Iris pigment epithelial cell (primary cell): Measurements from ENCODE around the gene ZNF254.
A peak's percentile ranks its signal among the peaks of the same experiment; 100 is the strongest.
"Not testable (repeated sequence)": the region's sequence is repeated elsewhere in the genome, so short reads cannot be mapped to it uniquely, and the experiment has no call there.

Experiments used
- DNase-seq: peaks from one replicate; pipeline ENCODE4 v3.0.0-alpha.2; 2011; ENCODE audit warnings: low read depth

ZNF254 gene

DNA sequence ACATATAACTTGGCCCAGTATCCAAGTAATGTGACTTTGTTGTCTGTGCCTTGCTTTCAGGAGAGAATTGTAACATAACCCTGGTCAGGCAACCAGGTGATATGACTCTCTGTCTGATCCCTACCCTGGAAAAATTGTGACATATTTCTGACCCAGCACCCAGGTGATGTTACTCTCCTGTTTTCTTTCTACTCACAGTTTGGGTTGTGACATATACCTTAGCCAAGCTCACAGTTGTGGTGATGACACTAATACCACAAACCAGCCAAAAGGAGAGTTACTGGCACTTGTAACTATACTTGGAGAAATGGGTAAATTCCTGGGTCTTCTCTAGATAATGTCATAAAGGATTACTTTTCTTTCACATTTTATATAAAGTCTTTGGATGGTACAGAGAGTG is 14.3 kb upstream of the ZNF254 start:
- no peak for DNase-seq

- no peak for DNase-seq
Measured at GRCh38 chr19:24073807-24074206, 13.2 kb upstream of the ZNF254 start.

DNA sequence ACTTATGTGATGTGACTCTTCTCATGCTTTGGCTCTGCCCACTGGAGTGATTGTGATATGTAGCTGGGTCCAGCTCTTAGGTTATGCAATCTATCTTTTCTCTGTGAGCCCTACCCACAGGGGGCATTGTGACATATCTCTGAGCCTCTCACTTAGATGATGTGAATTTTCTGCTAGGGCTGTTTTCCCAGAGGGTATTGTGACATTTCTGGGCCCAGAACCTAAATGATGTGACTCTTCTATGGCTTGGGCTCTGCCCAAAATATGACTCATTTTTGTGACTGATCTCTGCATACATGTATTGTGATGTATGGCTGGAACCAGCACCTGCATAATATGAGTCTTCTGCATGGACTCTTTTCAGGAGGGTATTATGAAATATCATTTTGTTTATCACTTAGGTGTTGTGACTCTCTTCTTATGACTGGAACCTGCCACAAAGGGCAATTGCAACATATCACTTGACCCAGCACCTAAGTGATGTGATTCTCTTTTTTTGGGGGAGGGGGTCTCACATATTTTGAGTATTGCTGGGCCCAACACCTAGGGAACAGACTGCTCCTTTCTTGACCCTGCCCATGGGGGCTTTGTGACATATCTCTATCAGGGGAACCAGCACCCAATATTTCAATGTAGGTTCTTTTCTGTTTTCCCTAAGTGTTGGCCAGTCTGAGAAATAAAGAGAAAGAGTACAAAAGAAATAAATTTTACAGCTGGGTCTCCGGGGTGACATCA is 12.1 kb upstream of the ZNF254 start:
- DNase-seq: peak; percentile 57

GRCh38 chr19:24075530-24075929 is 11.5 kb upstream of the ZNF254 start:
- DNase-seq: not testable (repeated sequence)

DNA sequence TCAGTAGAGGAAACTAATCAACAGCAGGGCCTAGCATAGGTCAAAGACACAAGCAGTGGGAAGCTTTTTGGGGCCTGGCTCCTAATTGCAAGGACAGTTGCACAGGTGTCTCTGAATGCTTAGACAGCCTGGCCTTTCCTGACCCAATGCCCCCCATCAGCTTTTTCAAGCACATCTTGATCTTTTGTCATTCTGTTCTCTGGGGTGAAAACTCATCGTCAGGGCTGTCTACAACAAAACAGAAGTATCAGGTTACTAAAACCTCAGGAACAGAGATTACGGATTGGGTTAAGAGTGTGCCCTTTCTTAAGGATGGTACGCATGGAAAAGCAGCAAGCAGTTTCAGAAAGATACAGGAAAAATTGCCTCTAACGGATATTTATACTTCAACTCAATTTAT is 8.3 kb upstream of the ZNF254 start:
- peak; percentile 31 for DNase-seq

GRCh38 chr19:24081056-24081455 is 5.9 kb upstream of the ZNF254 start:
- no peak for DNase-seq

GRCh38 chr19:24098359-24098758 is 11.4 kb downstream of the ZNF254 start:
- peak; percentile 47 for DNase-seq

DNA sequence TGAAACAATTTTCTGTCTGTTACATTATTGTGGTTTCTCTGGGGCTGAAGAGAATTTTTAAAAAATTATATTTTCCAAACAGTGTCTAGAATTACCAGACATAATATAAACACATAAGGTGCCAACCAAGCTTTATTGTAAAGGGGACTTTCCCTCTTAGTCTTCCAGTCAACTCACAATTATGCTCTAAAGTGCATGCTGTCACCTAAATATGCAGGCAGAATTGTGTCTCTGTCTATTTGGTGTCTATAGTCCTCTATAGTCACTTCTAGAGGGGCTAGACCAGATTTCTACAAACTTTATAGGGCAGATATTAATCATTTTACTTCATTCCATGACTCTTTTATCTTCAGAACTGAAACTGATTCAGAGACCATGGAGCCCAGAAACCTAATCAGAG is 12.8 kb downstream of the ZNF254 start:
- peak; percentile 69 for DNase-seq

GRCh38 chr19:24100597-24100996 is 13.6 kb downstream of the ZNF254 start:
- DNase-seq: peak; percentile 70

DNA sequence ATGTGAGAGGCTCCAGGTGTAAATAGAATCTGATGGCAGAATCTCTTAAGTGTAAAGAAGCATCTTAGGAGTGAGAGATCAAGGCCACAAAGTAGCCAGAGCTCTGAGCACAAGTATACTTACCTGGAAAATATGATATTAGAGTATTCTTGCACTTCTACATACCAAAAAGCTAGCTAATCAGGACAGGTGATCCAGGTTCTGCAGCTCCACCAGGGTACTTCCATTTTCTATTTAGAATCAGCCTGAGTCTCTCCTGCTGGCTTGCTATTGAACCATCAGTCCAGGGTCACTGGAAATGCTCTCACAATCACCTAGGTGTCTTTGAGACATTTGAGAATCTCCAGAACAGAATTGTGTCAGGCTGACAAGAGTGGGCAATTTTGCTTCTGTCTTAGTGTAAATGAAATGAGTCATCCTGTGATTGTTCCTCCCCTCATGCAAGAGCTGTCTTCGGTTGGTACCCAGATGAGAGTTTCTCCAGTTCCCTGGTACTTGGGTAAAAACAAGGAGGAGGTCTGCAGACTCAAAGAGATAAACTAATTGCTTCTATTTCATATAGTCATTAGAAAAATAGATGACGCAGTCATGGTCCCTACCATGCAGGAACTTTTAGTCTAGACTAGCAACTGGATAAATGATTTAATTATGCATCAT is 14.6 kb downstream of the ZNF254 start:
- DNase-seq: peak; percentile 46

GRCh38 chr19:24127601-24128000 is 40.6 kb downstream of the ZNF254 start:
- DNase-seq: no peak

GRCh38 chr19:24140099-24140498 is 53.1 kb downstream of the ZNF254 start:
- DNase-seq: peak; percentile 98

DNA sequence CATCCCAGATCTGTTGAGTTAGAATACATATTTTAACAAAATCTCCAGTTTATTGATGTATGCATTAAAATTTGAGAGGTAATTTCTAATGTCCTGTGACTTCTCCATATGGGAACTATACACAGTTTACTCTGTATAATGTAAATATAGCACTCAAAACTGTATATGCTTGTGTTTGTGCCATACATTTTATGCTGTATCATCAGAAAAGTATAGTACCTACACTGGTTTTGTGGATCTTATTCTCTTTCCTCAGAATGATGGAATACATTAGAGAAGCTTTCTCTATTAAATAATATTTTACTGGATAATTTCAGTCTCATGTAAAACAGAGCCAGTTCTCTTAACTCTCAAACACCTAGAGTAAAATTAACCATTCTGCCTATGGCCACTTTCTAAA is 53.6 kb downstream of the ZNF254 start:
- no peak for DNase-seq

DNA sequence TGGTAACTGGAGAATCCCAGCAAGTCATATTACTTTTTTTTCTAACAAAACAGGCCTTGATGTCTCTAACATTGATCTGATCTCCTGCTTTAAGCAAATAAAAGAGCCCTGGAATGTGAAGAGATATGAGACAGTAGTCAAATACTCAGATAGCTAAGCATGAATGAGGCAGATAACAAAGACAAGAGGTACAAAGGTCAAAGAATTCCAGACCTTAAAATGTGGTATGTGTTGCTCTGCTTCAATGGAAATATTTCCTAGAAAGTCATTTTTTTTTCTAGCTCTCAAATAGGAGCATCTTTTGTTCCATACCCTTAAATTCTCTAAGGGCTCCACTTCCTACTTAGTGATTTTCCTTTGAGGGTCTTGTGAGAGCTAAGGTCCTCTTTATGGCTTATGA is 54.6 kb downstream of the ZNF254 start:
- no peak for DNase-seq

DNA sequence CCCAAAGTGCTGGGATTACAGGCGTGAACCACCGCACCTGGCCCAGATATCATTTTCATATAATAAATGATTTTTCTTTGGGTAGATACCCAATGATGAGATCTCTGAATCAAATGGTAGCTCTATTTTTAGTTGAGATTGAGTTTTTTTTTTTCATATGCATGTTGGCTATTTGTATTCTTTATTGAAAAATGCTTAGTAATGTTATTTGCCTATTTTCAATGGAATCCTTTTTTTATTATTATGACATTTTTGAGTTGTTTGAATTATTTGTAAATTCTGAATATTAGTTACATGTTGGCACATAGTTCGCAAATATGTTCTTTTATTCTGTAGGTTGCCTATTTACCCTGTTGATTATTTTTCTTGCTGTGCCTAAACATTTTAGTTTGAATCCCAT is 55.8 kb downstream of the ZNF254 start:
- DNase-seq: no peak

DNA sequence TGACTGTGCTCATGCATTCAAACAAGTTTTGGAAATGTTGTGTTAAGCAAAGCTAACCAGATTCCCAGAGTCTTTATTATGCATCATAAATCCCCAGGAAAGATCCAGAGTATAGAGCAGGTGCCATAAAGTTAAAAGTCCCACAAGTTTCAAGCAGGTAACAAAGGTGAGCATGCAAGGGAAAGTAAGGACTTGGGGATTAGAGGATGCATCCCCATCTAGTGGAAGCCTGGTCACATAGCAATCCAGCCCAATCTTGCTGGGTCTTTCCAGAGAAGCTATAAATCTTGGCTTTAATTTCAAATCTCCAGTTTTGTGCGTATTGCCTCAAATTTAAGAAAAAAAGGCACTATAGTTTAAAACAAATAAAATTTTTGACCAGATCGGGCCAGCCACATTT is 72.7 kb downstream of the ZNF254 start:
- peak; percentile 41 for DNase-seq

DNA sequence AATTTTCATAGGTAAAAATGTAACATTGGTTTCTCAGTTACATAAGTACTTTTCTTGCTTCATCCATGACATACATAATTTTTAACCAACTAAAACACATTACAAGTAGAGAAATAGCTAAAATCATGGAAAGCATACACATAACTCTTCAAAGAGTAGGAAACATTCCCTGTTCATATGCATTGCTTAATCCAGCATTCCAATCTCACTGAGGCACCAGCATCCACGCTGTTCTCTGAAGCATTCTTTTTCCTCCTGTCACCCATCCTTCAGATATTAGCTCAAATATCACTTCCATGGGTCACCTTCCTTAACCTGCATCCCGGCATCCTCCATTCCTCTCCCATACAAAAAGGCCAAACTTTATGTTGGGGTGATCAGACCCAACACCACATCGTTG is 79.1 kb downstream of the ZNF254 start:
- DNase-seq: peak; percentile 62

GRCh38 chr19:24173882-24174281 is 86.9 kb downstream of the ZNF254 start:
- no peak for DNase-seq

DNA sequence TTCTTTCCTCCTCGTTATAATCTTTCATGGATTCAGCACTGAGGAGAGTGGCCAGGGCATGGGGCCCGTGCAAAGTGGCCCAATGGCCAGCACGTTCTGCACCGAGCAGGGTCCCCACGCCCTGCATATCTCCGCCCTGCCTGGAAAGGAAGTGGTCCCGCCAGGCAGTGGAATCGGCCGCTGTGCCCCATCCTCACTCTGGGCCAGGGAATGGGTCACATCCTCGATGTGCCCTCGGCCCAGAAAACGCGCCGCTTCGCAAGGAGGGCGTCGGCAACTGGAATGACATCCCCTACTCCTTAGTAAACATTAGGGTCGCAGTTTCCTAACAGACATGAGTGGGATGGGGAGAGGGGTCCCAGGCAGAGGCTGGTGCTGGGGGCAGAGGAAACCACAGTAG is 90.7 kb downstream of the ZNF254 start:
- no peak for DNase-seq

DNA sequence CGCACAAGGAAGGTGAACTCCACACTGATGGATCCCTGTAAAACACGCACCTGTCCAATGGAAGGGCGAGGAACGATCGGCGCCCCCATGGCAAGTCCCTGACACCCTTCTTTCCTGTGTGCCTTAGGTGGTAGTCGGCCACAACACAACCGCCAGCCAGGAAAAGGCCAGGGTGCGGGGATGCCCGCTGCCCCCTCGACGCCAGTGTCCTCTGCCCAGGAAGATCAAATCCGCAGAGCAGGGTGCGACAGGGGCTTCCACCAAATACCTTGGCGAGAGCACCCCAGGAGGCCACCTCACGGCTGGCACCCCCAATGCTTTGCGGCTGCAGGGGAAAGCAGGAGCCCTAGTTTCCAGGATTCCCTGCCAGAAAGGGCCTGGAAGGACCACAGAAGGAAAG is 91.2 kb downstream of the ZNF254 start:
- no peak for DNase-seq
